Left lung (tissue), 10 donors: Measurements from ENCODE around the gene SLC19A1. TPM values are rescaled to one million over a fixed set of nuclear protein-coding genes. Genes with fewer than 3 reads are reported as not detected.

Experiments used
- ATAC-seq: fragments of 200-7000 bp; cut with Tn5 transposase; one replicate; pipeline ENCODE4 v1.9.1; 2020; ENCODE audit warnings: moderate library complexity
- DNase-seq, 4 donors: peaks; one replicate each; pipeline ENCODE4 v3.0.0-alpha.2; 2013 to 2020
- H3K27ac ChIP-seq, 2 donors: fragments of 200-600 bp; sonication (generic) in 1 of 2; one replicate each; pipeline versions ENCODE4 v1.5.0 to v1.8.0; 2020 to 2021
- H3K27me3 ChIP-seq, 2 donors: fragments of 200-600 bp; sonication (generic) in 1 of 2; one replicate each; pipeline versions ENCODE4 v1.5.0 to v1.8.0; 2020 to 2021
- H3K36me3 ChIP-seq, 2 donors: fragments of 200-600 bp; sonication (generic) in 1 of 2; one replicate each; pipeline versions ENCODE4 v1.5.0 to v1.8.0; 2020 to 2021
- H3K4me1 ChIP-seq, 2 donors: fragments of 200-600 bp; one replicate each; pipeline ENCODE4 v1.8.0; 2021
- H3K4me3 ChIP-seq, 2 donors: fragments of 200-600 bp; sonication (generic) in 1 of 2; one replicate each; pipeline versions ENCODE4 v1.5.0 to v1.8.0; 2020 to 2021; ENCODE audit warnings: mild to moderate bottlenecking in 1 of 2
- H3K9me3 ChIP-seq, 2 donors: fragments of 200-600 bp; sonication (generic) in 1 of 2; one replicate each; pipeline versions ENCODE4 v1.5.0 to v1.8.0; 2020 to 2021
- CTCF ChIP-seq, 2 donors: fragments of 200-600 bp; sonication (generic) in 1 of 2; IDR thresholded peaks; one replicate each; pipeline versions ENCODE4 v1.5.0 to v1.8.0; 2021; ENCODE audit warnings: antibody characterized with exemption in 2 of 2
- intact Hi-C, 2 donors: fragments of 100-400 bp; cut with DNase I; formaldehyde crosslinking; loops; one replicate each; pipeline versions ENCODE4 v1.11.2 to v1.14.2; 2022
- polyA plus RNA-seq, 6 donors: library from polyadenylated mRNA; unstranded; fragments of 120-200 nt; gene quantifications; one replicate each; pipeline ENCODE4 v1.2.1, GENCODE V29; 2013; ENCODE audit not compliant: insufficient read length in 6 of 6
- total RNA-seq, 2 donors: library from RNA; stranded (reverse); fragmentation: NEBNext Ultra II Directional; extraction: Animal tissue kit (Norgen Biotek cat#: 25700); gene quantifications; one replicate each; pipeline ENCODE4 v1.2.1, GENCODE V29; 2021
- donor health status: DM: no; HTN: yes; CAD: no.
- donor health status: DM: no; HTN: no; CAD: no.

Gene SLC19A1
- total and polyA plus RNA-seq, 8 donors: 22.4 to 50.4 (median 27.2) TPM

- Histone ChIP-seq H3K36me3 (peaks cover 0 to 31% of the 10 kb centered on the region in 2 donors), H3K4me3 (no peak overlapping the region), H3K9me3 (no peaks in the 10 kb centered on the region), H3K27me3 (no peaks in the 10 kb centered on the region), H3K4me1 (no peaks in the 10 kb centered on the region), H3K27ac (no peak overlapping the region)
- no peak for TF ChIP-seq CTCF (IDR thresholded peaks at IDR 0.05)
- ATAC-seq (no peak), DNase-seq (peak in 2 of 4 donors; percentile 18 to 47)
- intact Hi-C loops: no loop called here
These were observed 34.7 kb downstream of the SLC19A1 start for GRCh38 chr21:45507523-45507875.

GRCh38 chr21:45506836-45507522 is 35.3 kb downstream of the SLC19A1 start:
- Histone ChIP-seq H3K36me3 (peaks cover 0 to 26% of the 10 kb centered on the region in 2 donors), H3K27me3 (no peaks in the 10 kb centered on the region), H3K4me3 (no peak overlapping the region), H3K9me3 (no peaks in the 10 kb centered on the region), H3K4me1 (no peaks in the 10 kb centered on the region), H3K27ac (no peak overlapping the region)
- DNase-seq: peak in 2 of 4 donors; percentile 14 to 68
- intact Hi-C loops: no loop called here
- no peak for ATAC-seq
- TF ChIP-seq CTCF (IDR thresholded peaks at IDR 0.05): no peak

- Histone ChIP-seq H3K9me3 (no peaks in the 10 kb centered on the region), H3K27me3 (no peaks in the 10 kb centered on the region), H3K27ac (no peak overlapping the region), H3K4me1 (no peaks in the 10 kb centered on the region), H3K4me3 (no peak overlapping the region), H3K36me3 (peaks cover 0 to 20% of the 10 kb centered on the region in 2 donors)
- DNase-seq (peak in 2 of 4 donors; percentile 19 to 53), ATAC-seq (no peak)
- no peak for TF ChIP-seq CTCF (IDR thresholded peaks at IDR 0.05)
- intact Hi-C loops: no loop called here
These were observed 35.9 kb downstream of the SLC19A1 start for GRCh38 chr21:45506241-45506817.

- ATAC-seq (no peak), DNase-seq (peak in 2 of 4 donors; percentile 25 to 69)
- Histone ChIP-seq H3K27ac (no peak overlapping the region), H3K27me3 (no peaks in the 10 kb centered on the region), H3K4me1 (no peaks in the 10 kb centered on the region), H3K36me3 (peaks cover 0 to 15% of the 10 kb centered on the region in 2 donors), H3K9me3 (no peaks in the 10 kb centered on the region), H3K4me3 (no peak overlapping the region)
- no peak for TF ChIP-seq CTCF (IDR thresholded peaks at IDR 0.05)
- intact Hi-C loops: no loop called here
These were observed 36.7 kb downstream of the SLC19A1 start for GRCh38 chr21:45505416-45506021.
